ENCODE results near the gene OR2L8. TPM values are rescaled to one million over a fixed set of nuclear protein-coding genes. Genes with fewer than 3 reads are reported as not detected.

Gene OR2L8, protein sequence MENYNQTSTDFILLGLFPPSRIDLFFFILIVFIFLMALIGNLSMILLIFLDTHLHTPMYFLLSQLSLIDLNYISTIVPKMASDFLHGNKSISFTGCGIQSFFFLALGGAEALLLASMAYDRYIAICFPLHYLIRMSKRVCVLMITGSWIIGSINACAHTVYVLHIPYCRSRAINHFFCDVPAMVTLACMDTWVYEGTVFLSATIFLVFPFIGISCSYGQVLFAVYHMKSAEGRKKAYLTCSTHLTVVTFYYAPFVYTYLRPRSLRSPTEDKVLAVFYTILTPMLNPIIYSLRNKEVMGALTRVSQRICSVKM
- total RNA-seq (2022; extraction: Qiagen RNA extraction): not detected in 5 replicates

GRCh38 chr1:247948558-247948957, at the start of gene OR2L8:
Gene OR2L8, plus strand, starts transcription at chr1:247948858. Its CDS starts 0 bp downstream, at chr1:247948858.

DNA sequence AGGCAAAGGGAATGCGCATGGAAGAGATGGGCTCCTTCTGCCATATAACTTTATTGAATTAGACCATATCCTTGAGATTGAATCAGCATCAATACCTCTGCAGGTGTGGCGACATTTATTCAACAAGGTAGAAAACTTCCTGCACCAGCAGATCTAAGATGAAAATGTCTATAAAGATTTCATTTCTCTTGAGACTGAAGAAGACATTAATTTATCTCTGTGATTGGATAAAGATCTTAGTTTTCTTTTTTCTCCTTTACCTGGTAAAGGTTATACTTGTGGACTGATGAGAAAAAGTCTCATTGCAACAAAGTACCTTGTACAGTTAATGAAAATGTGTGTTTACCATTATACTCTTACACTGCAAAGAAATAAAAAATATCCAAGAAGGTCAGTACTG, 28.7 kb upstream of the OR2L8 start, which contains the start of gene OR2T8:
TSS of gene OR2T8 (plus strand) at position 301 of the 400 bp plus-strand sequence. CDS start 766 bp downstream, outside the sequence.

DNA sequence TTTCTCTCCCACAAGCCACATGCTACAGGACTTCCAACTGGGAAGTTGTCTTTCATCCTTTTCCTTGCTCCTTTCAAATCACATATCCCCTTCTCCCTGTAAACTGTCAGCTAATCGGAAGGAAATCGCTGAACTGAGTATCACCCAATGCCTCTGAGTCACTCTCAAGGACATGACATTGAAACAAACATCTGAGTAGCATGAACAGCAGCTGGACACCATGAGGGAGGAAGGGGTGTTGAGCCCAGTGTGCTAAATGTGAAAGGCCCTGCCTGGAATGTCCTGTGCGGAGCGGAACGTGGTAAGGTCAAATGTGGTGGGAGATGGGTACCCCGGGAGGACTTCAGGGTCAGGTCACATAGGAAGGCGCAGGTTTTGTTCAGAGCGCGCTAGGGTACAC, 23.8 kb upstream of the OR2L8 start, which contains the start of gene OR2AJ1:
TSS of gene OR2AJ1 (plus strand) at position 22 of the 400 bp plus-strand sequence. CDS start 8,880 bp downstream, outside the sequence.

GRCh38 chr1:247964933-247965332, 16.3 kb downstream of the OR2L8 start, which contains the start of gene OR2AK2:
Gene OR2AK2, plus strand, starts transcription at chr1:247965233. Its CDS starts 144 bp downstream, at chr1:247965377.

Other genes starting within 250 kb of the OR2L8 start
- gene OR6F1, start 232.2 kb upstream of the OR2L8 start, total RNA-seq (2022; extraction: Qiagen RNA extraction): not detected in 5 replicates
- not detected in 5 replicates for gene OR14K1, start 210.2 kb upstream of the OR2L8 start, total RNA-seq (2022; extraction: Qiagen RNA extraction)
- not detected in 5 replicates for gene OR14A2, start 200.7 kb upstream of the OR2L8 start, total RNA-seq (2022; extraction: Qiagen RNA extraction)
- not detected in 5 replicates for gene OR1C1, start 188.3 kb upstream of the OR2L8 start, total RNA-seq (2022; extraction: Qiagen RNA extraction)
- not detected in 5 replicates for gene OR14A16, start 124.7 kb upstream of the OR2L8 start, total RNA-seq (2022; extraction: Qiagen RNA extraction)
- not detected in 5 replicates for gene OR11L1, start 107.0 kb upstream of the OR2L8 start, total RNA-seq (2022; extraction: Qiagen RNA extraction)
- not detected in 5 replicates for gene TRIM58, start 91.7 kb upstream of the OR2L8 start, total RNA-seq (2022; extraction: Qiagen RNA extraction)
- gene OR2W3, start 53.3 kb upstream of the OR2L8 start, total RNA-seq (2022; extraction: Qiagen RNA extraction): not detected in 5 replicates
- gene OR2T8, start 28.6 kb upstream of the OR2L8 start, total RNA-seq (2022; extraction: Qiagen RNA extraction): not detected in 5 replicates
- gene OR2AJ1, start 24.0 kb upstream of the OR2L8 start, total RNA-seq (2022; extraction: Qiagen RNA extraction): not detected in 5 replicates
- not detected in 5 replicates for gene OR2AK2, start 16.4 kb downstream of the OR2L8 start, total RNA-seq (2022; extraction: Qiagen RNA extraction)
- not detected in 5 replicates for gene OR2L5, start 64.8 kb downstream of the OR2L8 start, total RNA-seq (2022; extraction: Qiagen RNA extraction)
- gene OR2L2, start 81.2 kb downstream of the OR2L8 start, total RNA-seq (2022; extraction: Qiagen RNA extraction): 0.02 TPM in 1 of 5 replicates, not detected in the others
- gene OR2L3, start 98.0 kb downstream of the OR2L8 start, total RNA-seq (2022; extraction: Qiagen RNA extraction): not detected in 5 replicates
- not detected in 5 replicates for gene OR2L13, start 146.3 kb downstream of the OR2L8 start, total RNA-seq (2022; extraction: Qiagen RNA extraction)
- not detected in 5 replicates for gene OR2M5, start 196.3 kb downstream of the OR2L8 start, total RNA-seq (2022; extraction: Qiagen RNA extraction)
- not detected in 5 replicates for gene OR2M2, start 226.0 kb downstream of the OR2L8 start, total RNA-seq (2022; extraction: Qiagen RNA extraction)
- gene OR2M3, start 248.4 kb downstream of the OR2L8 start, total RNA-seq (2022; extraction: Qiagen RNA extraction): not detected in 5 replicates

Data from A549 treated with dexamethasone at 1 μM for 4 hours (cell line).